Heart left ventricle (tissue), 16 donors: Measurements from ENCODE around the gene PROZ. TPM values are rescaled to one million over a fixed set of nuclear protein-coding genes. Genes with fewer than 3 reads are reported as not detected.
A peak's percentile ranks its signal among the peaks of the same experiment; 100 is the strongest.

Source experiments
- ATAC-seq, 4 donors: fragments of 200-7000 bp; cut with Tn5 transposase; one replicate each; pipeline ENCODE4 v1.9.1; 2020 to 2022; ENCODE audit warnings: moderate library complexity in 4 of 4, mild to moderate bottlenecking in 3 of 4, moderate number of reproducible peaks in 1 of 4
- DNase-seq, 5 donors: peaks; one replicate each; pipeline ENCODE4 v3.0.0-alpha.2; 2020
- H3K27ac ChIP-seq, 12 donors: fragments of 200-600 bp; sonication (generic) in 4 of 12; one replicate each; pipeline versions ENCODE4 v1.5.0 to v1.8.0; 2016 to 2022; ENCODE audit warnings: mild to moderate bottlenecking in 2 of 12
- H3K27me3 ChIP-seq, 9 donors: fragments of 200-600 bp; sonication (generic) in 2 of 9; one replicate each; pipeline versions ENCODE4 v1.5.1 to v1.8.0; 2016 to 2022; ENCODE audit warnings: mild to moderate bottlenecking in 3 of 9
- H3K36me3 ChIP-seq, 9 donors: fragments of 200-600 bp; sonication (generic) in 2 of 9; one replicate each; pipeline versions ENCODE4 v1.5.0 to v1.8.0; 2018 to 2022; ENCODE audit warnings: mild to moderate bottlenecking in 2 of 9
- H3K4me1 ChIP-seq, 12 donors: fragments of 200-600 bp; sonication (generic) in 4 of 12; one replicate each; pipeline versions ENCODE4 v1.5.0 to v1.8.0; 2016 to 2022; ENCODE audit warnings: mild to moderate bottlenecking in 3 of 12
- H3K4me3 ChIP-seq, 12 donors: fragments of 200-600 bp; sonication (generic) in 4 of 12; one replicate each; pipeline versions ENCODE4 v1.5.0 to v1.8.0; 2017 to 2022; ENCODE audit warnings: mild to moderate bottlenecking in 9 of 12, moderate library complexity in 4 of 12
- H3K9me3 ChIP-seq, 12 donors: fragments of 200-600 bp; sonication (generic) in 4 of 12; one replicate each; pipeline versions ENCODE4 v1.5.0 to v1.8.0; 2016 to 2022; ENCODE audit warnings: mild to moderate bottlenecking in 1 of 12
- CTCF ChIP-seq, 12 donors: fragments of 200-600 bp; sonication (generic) in 4 of 12; IDR thresholded peaks; one replicate each; pipeline versions ENCODE4 v1.5.0 to v1.8.0; 2018 to 2022; ENCODE audit warnings: antibody characterized with exemption in 12 of 12, mild to moderate bottlenecking in 5 of 12
- POLR2A ChIP-seq, 2 donors: fragments of 450-650 bp; IDR thresholded peaks; one replicate each; pipeline ENCODE4 v1.6.1; 2017; ENCODE audit warnings: antibody characterized with exemption in 2 of 2, mild to moderate bottlenecking in 2 of 2, moderate library complexity in 2 of 2
- WGBS, 4 donors: extraction: QIAGEN DNeasy Blood & Tissue Kit in 2 of 4; methylation state at CpG; one replicate each; pipeline versions ENCODE4 v1.1.5 to v1.1.7; 2013 to 2018; 5-methylcytosine and 5-hydroxymethylcytosine counted together
- intact Hi-C, 10 donors: fragments of 100-400 bp; cut with DNase I; formaldehyde crosslinking; loops; one replicate each; pipeline versions ENCODE4 v1.11.1 to v1.14.2; 2022
- polyA plus RNA-seq, 2 donors: library from polyadenylated mRNA; stranded (reverse); fragments of 200-250 nt; gene quantifications; one replicate each; pipeline ENCODE4 v1.2.3, GENCODE V29; 2013
- total RNA-seq, 9 donors: library from RNA; depleted of rRNA in 2 of 9; stranded (reverse); fragments of >200 nt in 2 of 9; fragmentation: NEBNext Ultra II Directional in 3 of 9; extraction: Animal tissue kit (Norgen Biotek cat#: 25700) in 3 of 9; gene quantifications; one replicate each; pipeline versions ENCODE4 v1.1.0 to v1.2.4, GENCODE V29; 2016 to 2023
- donor health status: ischemic (EF 13 %, LVEDD 7.1; RV severe dilation, severe dysfunction).
- donor health status: healthy with polysubstance abuse.
- donor health status: DM: no; HTN: yes; CAD: no.
- donor health status: DM: no; HTN: no; CAD: no.
- donor health status: ischemic (EF 25% LVEDD 6.9; RV normal size, moderate dysfunction).
- donor health status: ischemic (EF 25% LVEDD 5.7; RV mildly dilated, moderate dysfunction).
- donor health status: healthy.
- donor health status: DM: yes; HTN: yes; CAD: no.
- donor health status: ischemic (EF 35%, LVEDD 5.7; RV mildly dilated, moderate dysfunction).
- donor health status: nonischemic (EF 11% LVEDD 7.7; RV severe dilation, severe dysfunction).
- donor health status: DM: yes; HTN: yes; CAD: no.
- donor health status: PGD.
- donor health status: ischemic (EF 29% LVEDD 5.4; RV normal size, mild dysfunction).
- donor health status: nonischemic (EF 23%, LVEDD 6.1; RV moderate dilation, normal function).

Gene PROZ
- total and polyA plus RNA-seq, 11 donors = not detected

GRCh38 chr13:113140677-113141600, 17.5 kb upstream of the PROZ start:
- Histone ChIP-seq H3K27me3 (no peaks in the 10 kb centered on the region), H3K4me3 (no peak overlapping the region), H3K36me3 (peaks cover 0 to 12% (median 0%) of the 10 kb centered on the region in 9 donors), H3K4me1 (no peaks in the 10 kb centered on the region), H3K27ac (no peak overlapping the region), H3K9me3 (no peaks in the 10 kb centered on the region)
- TF ChIP-seq POLR2A (IDR thresholded peaks at IDR 0.05) (no peak), CTCF (IDR thresholded peaks at IDR 0.05) (no peak)
- DNase-seq = peak in 2 of 5 donors; percentile 13 to 56
- intact Hi-C loops = no loop called here
- 92 to 95% (median 95%) methylated on average over 23 to 26 of the region's 26 CpGs for WGBS, 4 donors
- no peak for ATAC-seq

GRCh38 chr13:113141601-113141970, 16.9 kb upstream of the PROZ start:
- Histone ChIP-seq H3K4me3 (no peak overlapping the region), H3K27ac (no peak overlapping the region), H3K36me3 (peaks cover 0 to 12% (median 0%) of the 10 kb centered on the region in 9 donors), H3K4me1 (no peaks in the 10 kb centered on the region), H3K9me3 (no peaks in the 10 kb centered on the region), H3K27me3 (no peaks in the 10 kb centered on the region)
- peak in 1 of 5 donors; percentile 7 for DNase-seq
- intact Hi-C loops = no loop called here
- no peak for ATAC-seq
- 90 to 94% (median 92%) methylated on average over 16 to 18 of the region's 18 CpGs for WGBS, 4 donors
- no peak for TF ChIP-seq POLR2A (IDR thresholded peaks at IDR 0.05)

- peaks cover 0 to 12% (median 0%) of the 10 kb centered on the region in 9 donors for H3K36me3 ChIP-seq
- no peaks in the 10 kb centered on the region for H3K27me3 ChIP-seq
- TF ChIP-seq POLR2A (IDR thresholded peaks at IDR 0.05) = no peak
- TF ChIP-seq CTCF (IDR thresholded peaks at IDR 0.05) = no peak
- H3K27ac ChIP-seq = no peak overlapping the region
- no peak overlapping the region for H3K4me3 ChIP-seq
- 84 to 89% (median 87%) methylated on average over 7 of the region's 7 CpGs for WGBS, 4 donors
- no peaks in the 10 kb centered on the region for H3K4me1 ChIP-seq
- intact Hi-C loops = no loop called here
- no peaks in the 10 kb centered on the region for H3K9me3 ChIP-seq
- no peak for DNase-seq
- no peak for ATAC-seq
Observed at GRCh38 chr13:113142876-113143275, 15.6 kb upstream of the PROZ start.

- DNase-seq (peak in 1 of 5 donors; percentile 15), ATAC-seq (no peak)
- no peak overlapping the region for H3K4me3 ChIP-seq
- H3K9me3 ChIP-seq = no peaks in the 10 kb centered on the region
- no peak overlapping the region for H3K27ac ChIP-seq
- peaks cover 0 to 12% (median 0%) of the 10 kb centered on the region in 9 donors for H3K36me3 ChIP-seq
- TF ChIP-seq CTCF (IDR thresholded peaks at IDR 0.05) = no peak
- TF ChIP-seq POLR2A (IDR thresholded peaks at IDR 0.05) = no peak
- intact Hi-C loops = no loop called here
- H3K27me3 ChIP-seq = no peaks in the 10 kb centered on the region
- 84 to 90% (median 88%) methylated on average over 24 to 39 of the region's 39 CpGs for WGBS, 4 donors
- H3K4me1 ChIP-seq = no peaks in the 10 kb centered on the region
Observed at GRCh38 chr13:113143466-113144254, 14.8 kb upstream of the PROZ start.
